GDM1 (cell line): ENCODE data around the gene GAMT.

Experiments
- DNase-seq: peaks from one replicate; lab custom pipeline; 2025; lab: John Stamatoyannopoulos, UW

Gene GAMT

DNA sequence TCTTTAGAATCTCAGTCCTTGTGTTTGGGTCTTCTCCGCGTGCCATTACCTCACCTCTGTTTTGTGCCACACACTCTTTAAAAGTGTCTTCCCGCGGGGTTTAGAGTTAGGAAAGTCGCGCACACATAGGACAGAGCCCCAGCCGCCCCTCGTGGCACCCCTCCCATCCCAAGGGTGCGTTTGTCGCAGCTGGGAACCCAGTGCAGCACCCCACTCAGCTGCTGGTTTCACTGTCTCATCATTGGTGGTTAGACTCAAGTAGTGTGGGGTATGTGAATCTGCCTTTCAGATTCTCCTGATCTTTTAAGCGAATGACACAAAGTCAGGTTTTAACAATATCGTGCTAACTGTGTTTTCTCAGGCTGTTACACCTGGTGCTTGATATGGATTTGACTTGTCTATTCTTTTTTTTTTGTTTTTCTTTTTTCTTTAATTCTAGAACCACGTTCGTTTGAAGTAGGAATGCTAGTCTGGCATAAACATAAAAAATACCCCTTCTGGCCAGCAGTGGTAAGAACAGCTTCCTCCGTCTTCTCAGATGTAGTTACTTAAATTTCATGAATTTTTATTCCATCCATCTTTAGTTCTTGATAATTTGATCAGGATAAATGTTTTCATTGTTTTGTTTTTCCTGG lies 37.2 kb downstream of the GAMT start:
- no peak for DNase-seq

GRCh38 chr19:1363599-1363998 lies 37.7 kb downstream of the GAMT start:
- DNase-seq = peak; percentile 28

GRCh38 chr19:1362387-1363257 lies 38.7 kb downstream of the GAMT start:
- DNase-seq = peak; percentile 14

DNA sequence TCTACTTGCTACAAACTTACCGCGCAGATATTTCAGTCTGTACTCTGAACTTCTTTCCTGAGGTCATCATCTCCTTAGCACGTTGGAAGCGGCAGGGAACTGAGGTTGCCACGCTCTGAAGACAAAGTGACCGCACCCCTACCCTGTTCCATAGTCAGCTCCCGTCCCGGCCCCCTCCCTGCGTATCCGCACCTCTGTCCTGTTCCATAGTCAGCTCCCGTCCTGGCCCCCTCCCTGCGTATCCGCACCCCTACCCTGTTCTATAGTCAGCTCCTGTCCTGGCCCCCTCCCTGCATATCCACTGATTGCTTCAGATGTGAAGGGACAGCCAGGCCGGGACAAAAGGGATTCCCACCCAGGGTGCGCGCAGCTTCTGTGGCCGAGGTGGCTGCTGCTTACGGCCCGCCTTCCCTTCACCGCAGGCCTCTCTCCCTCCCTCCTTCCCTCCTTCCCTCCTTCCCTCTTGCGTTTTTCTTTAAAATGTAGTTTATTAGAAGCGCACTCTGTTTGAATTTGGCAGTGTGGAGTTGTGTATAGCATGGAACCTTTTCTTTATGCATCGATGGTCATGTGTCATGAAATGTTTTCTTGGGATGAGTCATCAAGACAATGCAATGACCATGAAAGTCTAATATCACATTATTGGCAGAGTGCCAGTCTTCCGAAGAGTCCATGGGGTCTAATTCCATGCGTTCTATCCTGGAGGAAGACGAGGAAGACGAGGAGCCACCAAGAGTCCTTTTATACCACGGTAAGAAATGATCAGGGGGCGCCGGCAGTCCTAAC lies 39.5 kb downstream of the GAMT start:
- no peak for DNase-seq

DNA sequence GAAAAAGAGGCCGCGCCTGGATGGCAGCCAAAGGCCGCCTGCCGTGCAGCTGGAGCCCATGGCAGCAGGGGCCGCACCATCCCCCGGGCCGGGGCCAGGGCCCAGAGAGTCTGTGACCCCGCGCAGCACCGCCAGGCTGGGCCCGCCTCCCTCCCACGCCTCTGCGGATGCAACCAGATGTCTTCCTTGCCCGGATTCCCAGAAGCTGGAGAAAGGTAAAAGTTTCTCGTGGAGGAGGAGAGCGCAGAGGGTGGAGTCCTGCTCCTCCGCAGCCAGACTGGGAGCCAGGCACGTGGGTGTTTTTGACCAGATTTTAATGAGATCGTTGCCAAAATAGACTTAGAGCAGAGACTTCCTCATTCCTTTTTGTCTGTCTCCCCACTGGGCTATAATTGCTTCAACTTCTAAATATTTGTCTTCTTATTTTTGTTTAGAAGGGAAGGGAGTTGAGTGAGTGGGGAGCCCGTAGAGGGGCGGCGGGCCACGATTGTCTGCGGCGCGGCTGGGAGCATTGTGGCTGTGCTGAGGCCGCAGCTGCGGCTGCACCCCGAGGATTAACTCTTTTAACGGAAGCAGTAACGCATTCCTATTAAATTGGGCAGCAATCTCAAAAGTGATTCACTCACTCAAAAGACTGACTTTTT lies 40.4 kb downstream of the GAMT start:
- DNase-seq = no peak

- no peak for DNase-seq
Measured at GRCh38 chr19:1360126-1360817, 41.1 kb downstream of the GAMT start.

DNA sequence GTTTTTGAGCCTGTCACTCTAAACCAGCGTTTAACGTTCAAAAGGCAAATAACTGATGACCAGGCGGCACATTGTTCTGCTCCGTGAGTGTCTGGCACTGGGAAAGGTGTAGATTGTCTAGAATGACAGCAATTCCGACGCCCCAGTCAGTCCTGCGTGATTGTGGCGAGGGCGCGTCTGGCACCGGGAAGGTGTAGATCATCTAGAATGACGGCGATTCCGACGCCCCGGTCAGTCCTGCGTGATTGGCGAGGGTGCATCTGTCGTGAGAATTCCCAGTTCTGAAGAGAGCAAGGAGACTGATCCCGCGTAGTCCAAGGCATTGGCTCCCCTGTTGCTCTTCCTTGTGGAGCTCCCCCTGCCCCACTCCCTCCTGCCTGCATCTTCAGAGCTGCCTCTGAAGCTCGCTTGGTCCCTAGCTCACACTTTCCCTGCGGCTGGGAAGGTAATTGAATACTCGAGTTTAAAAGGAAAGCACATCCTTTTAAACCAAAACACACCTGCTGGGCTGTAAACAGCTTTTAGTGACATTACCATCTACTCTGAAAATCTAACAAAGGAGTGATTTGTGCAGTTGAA lies 43.7 kb downstream of the GAMT start:
- DNase-seq = no peak

GRCh38 chr19:1356508-1356865 lies 44.9 kb downstream of the GAMT start:
- DNase-seq = no peak

DNA sequence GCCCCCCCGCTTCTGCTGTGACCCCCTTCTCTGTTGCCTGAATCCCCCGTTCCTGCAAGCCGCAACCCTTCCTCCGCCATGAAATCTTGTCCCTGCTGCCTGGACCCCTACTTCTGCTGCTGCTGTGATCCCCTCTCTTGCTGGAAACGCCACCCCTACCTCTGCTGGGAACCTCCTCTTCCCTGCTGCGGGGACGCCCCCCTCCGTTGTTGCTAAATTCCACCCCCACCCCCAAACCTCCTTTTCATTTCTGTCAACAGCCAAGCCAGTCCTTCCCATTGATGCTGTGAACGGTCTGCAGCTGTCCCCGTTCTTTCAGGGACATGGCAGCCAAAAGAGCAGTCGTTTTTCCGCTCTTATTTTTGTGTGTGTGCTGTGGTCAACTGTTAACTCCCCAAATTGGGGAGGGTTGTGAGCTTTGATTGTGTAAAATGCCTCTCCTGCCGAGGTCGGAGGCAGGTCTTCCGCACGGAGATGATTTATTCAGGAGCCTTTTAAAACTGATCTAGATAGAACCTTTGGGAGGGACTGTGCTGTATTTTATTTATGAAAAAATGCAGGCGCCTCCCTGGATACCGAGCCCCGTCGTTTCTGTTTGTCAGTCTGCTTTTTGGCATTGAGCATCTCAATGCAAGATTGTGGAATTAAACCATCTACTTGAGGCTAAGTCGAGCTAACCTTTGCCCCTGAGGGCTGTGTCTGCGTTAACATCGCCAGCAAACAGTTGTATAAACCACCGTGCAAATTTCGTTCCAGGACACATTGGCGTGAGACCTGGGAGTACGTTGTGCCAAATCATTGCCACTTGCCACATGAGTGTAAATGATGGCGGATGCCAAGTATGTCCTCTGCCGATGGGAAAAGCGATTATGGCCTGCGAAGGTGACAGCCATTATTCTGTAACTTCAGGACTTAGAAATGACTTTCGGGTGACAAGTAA lies 45.5 kb downstream of the GAMT start:
- no peak for DNase-seq

- no peak for DNase-seq
Measured at GRCh38 chr19:1354970-1355567, 46.3 kb downstream of the GAMT start.

DNA sequence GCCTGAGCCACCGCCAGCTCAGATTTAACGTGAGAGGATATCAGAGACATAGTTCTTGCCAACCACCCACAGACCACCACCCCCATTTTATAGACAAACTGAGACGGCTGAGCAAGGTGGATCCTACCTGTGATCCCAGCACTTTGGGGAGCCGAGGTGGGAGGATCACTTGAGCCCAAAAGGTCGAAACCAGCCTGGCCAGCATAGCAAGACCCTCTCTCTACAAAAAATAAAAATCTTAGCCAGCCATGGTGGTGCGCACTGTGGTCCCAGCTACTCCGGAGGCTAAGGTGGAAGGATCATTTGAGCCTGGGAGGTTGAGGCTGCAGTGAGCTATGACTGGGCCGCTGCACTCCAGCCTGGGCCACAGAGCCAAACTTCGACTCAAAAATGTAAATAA lies 48.2 kb downstream of the GAMT start:
- no peak for DNase-seq

DNA sequence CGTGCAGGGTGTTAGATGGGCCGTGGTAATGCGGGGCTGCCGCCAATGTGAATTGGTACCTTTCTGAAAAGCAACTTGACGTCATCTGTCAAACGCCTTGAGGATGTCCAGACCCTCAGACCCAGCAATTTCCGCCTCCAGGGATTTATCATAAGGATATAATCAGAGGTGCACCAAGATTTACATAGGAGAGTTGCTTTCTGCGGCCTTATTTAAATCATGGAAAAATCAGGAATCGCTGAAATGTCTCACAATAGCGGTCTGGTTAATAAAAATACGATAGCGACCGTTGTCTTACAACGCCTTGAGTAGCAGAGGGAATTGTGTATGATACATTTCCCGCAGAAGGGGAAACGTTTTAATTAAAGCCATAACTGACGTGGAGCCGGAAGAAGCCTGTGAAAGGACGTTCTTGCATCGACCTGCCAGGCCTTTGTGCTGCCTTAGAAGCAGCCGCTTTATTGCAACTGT lies 49.9 kb downstream of the GAMT start:
- no peak for DNase-seq

DNA sequence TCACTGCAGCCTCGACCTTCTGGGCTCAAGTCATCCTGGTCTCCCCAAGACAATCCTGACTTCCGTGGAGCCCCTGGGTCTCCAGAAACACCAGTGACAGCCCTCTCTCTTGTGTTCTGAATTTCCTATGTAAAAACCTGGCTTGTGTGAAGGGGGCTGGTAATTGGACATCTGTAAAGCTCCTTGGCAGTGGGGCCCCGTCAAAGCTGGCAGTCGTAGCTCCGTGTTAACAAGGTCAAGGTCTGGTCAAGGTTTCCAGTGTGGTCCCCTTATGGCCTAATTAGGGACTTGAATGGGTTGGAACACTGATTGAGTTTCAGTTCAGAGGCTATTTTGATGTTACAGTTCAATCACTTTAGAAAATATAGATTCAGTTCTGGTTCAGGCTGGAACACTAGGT lies 50.5 kb downstream of the GAMT start:
- no peak for DNase-seq

- DNase-seq = no peak
Measured at GRCh38 chr19:1349211-1349610, 52.1 kb downstream of the GAMT start.
